ENCODE measurements around the gene POFUT2.
"Not testable (repeated sequence)": the region's sequence is repeated elsewhere in the genome, so short reads cannot be mapped to it uniquely, and the experiment has no call there.

POFUT2 gene

GRCh38 chr21:45310459-45310858 is 22.8 kb upstream of the POFUT2 start:
- no peak for DNase-seq (ENCODE audit: low read depth in 2 of 2)

GRCh38 chr21:45309987-45310381 is 22.3 kb upstream of the POFUT2 start:
- no peak for DNase-seq (ENCODE audit: low read depth in 2 of 2)

GRCh38 chr21:45309069-45309986 is 21.6 kb upstream of the POFUT2 start:
- DNase-seq (ENCODE audit: low read depth in 2 of 2) = no peak

- DNase-seq (ENCODE audit: low read depth in 2 of 2) = no peak
Observed at GRCh38 chr21:45308194-45309068, 20.7 kb upstream of the POFUT2 start.

- not testable (repeated sequence) for DNase-seq (ENCODE audit: low read depth in 2 of 2)
Observed at GRCh38 chr21:45307597-45308158, 20.0 kb upstream of the POFUT2 start.

GRCh38 chr21:45306832-45307571 is 19.3 kb upstream of the POFUT2 start:
- DNase-seq (ENCODE audit: low read depth in 2 of 2) = no peak

GRCh38 chr21:45306453-45306831 is 18.7 kb upstream of the POFUT2 start:
- no peak for DNase-seq (ENCODE audit: low read depth in 2 of 2)

- DNase-seq (ENCODE audit: low read depth in 2 of 2) = no peak
Observed at GRCh38 chr21:45305836-45306235, 18.1 kb upstream of the POFUT2 start.

GRCh38 chr21:45304945-45305344 is 17.2 kb upstream of the POFUT2 start:
- no peak for DNase-seq (ENCODE audit: low read depth in 2 of 2)

GRCh38 chr21:45304476-45304830 is 16.8 kb upstream of the POFUT2 start:
- DNase-seq (ENCODE audit: low read depth in 2 of 2) = no peak

- DNase-seq (ENCODE audit: low read depth in 2 of 2) = no peak
Observed at GRCh38 chr21:45303751-45304475, 16.2 kb upstream of the POFUT2 start.

- no peak for DNase-seq (ENCODE audit: low read depth in 2 of 2)
Observed at GRCh38 chr21:45303091-45303615, 15.5 kb upstream of the POFUT2 start.

GRCh38 chr21:45302082-45303061 is 14.7 kb upstream of the POFUT2 start:
- peak; percentile 18 to 49 for DNase-seq (ENCODE audit: low read depth in 2 of 2)

GRCh38 chr21:45301521-45302081 is 13.9 kb upstream of the POFUT2 start:
- no peak for DNase-seq (ENCODE audit: low read depth in 2 of 2)

- no peak for DNase-seq (ENCODE audit: low read depth in 2 of 2)
Observed at GRCh38 chr21:45300786-45301520, 13.3 kb upstream of the POFUT2 start.

- no peak for DNase-seq (ENCODE audit: low read depth in 2 of 2)
Observed at GRCh38 chr21:45299864-45300785, 12.4 kb upstream of the POFUT2 start.
